Retinal pigment epithelial cell (primary cell): ENCODE data around the gene VWA8.

Experiments
- DNase-seq: peaks from one replicate; pipeline ENCODE4 v3.0.0-alpha.2; 2010; ENCODE audit warnings: low read depth
- H3K4me3 ChIP-seq: 2 replicates; pipeline ENCODE4 v1.5.1; 2011; ENCODE audit warnings: mild to moderate bottlenecking, low read length, control low read depth, moderate library complexity
- CTCF ChIP-seq: conservative IDR thresholded peaks from 2 replicates; pipeline ENCODE4 v1.5.1; 2011; ENCODE audit warnings: low read depth, low read length, control low read depth, inconsistent platforms

The VWA8 gene

DNA sequence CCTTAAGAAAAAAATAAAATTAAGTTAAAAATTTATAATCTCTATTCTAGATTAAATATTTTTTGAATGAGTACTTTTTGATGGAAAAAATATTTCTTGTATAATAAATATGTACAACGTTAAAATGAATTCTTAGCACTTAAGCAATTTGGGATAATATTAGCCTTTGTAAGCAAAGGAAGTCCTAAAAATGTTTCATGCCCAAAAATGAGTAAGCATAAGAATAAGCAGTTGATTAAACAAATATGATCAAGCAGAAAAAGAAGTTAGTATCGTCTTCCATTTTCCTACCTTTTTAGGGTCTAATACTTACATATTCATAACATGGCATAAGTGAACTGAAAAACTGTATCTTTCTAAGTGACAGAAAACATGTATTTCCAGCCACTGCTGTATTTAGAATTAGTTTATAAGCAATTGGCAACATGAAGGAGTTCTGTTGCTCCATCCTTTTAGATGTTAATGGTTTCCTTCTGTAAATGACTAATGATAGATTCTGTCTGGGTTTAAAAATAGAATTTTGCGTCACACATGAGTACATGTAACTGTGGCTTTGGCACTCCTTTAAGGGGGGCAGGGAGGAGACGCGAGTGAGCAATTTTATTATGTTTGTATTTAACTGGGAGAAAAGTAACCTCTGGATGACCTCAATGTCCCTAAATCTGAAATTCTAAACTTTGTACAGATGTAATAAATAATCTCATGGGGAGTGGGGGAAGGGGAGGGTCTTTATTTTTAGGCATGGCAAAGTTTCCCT lies 266.2 kb downstream of the VWA8 start:
- no peak for TF ChIP-seq CTCF
- peak; percentile 83 for DNase-seq

DNA sequence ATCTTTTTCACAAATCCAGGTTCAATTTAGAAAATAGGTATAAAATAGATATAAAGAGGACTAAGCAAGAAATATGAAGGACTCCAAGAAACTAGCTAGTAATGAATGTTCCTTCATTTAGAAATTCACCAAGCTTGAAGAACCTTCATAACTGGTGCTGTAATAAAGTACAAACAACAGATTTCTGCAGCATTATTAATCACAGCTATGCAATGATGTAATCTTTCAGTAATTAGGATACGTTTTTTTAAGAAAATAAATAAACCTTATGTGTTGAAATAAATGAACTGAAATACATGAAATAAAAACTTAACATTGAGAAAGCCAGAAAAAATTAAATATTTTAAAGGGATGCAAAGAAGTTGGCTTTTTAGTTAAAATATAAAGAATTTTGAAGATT lies 267.5 kb downstream of the VWA8 start:
- no peak for TF ChIP-seq CTCF
- no peak overlapping the region for H3K4me3 ChIP-seq
- no peak for DNase-seq

More for the DNA sequence above, 266.2 kb downstream of the VWA8 start:
- peak overlapping the region; percentile 1 for H3K4me3 ChIP-seq

GRCh38 chr13:41691274-41691673 lies 269.6 kb downstream of the VWA8 start:
- no peak for DNase-seq
- H3K4me3 ChIP-seq = no peak overlapping the region
- TF ChIP-seq CTCF = no peak

DNA sequence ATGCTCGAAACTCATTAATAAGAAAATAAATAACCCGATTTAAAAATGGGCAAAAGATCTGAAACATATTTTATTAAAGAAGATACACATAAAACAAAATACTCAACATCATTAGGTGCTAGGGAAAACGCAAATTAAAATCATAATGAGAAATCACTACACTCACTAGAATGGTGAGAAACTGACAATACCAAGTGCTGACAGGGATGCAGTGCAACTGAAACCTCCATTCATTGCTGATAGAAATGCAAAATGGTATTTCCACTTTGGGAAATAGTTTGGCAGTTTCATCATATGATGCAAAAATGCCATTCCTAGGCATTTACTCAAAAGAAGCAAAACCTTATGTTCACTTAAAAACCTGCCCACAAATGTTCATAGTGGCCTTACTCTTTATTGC lies 278.1 kb downstream of the VWA8 start:
- no peak for TF ChIP-seq CTCF
- DNase-seq = no peak
- H3K4me3 ChIP-seq = no peak overlapping the region

GRCh38 chr13:41682001-41682400 lies 278.9 kb downstream of the VWA8 start:
- DNase-seq = no peak
- TF ChIP-seq CTCF = no peak
- H3K4me3 ChIP-seq = no peak overlapping the region

DNA sequence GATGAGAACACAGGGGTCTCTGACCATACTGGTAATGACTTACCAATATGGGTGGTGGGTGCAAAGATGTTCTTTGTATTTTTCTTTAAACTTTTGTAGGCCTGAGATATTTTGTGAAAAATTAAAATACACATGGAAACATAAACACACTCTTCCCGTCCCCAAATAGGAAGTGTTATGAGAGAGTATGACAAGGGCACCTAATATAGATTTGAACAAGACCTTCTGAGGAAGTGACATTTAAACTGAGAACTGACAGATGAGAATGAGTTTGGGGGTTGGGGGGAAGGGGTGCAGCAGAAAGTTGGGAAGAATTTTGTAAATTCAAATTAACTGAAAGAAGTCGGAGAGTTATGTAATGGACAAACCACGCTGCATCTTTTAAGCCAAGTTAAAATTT lies 279.3 kb downstream of the VWA8 start:
- no peak for DNase-seq
- no peak overlapping the region for H3K4me3 ChIP-seq
- no peak for TF ChIP-seq CTCF

DNA sequence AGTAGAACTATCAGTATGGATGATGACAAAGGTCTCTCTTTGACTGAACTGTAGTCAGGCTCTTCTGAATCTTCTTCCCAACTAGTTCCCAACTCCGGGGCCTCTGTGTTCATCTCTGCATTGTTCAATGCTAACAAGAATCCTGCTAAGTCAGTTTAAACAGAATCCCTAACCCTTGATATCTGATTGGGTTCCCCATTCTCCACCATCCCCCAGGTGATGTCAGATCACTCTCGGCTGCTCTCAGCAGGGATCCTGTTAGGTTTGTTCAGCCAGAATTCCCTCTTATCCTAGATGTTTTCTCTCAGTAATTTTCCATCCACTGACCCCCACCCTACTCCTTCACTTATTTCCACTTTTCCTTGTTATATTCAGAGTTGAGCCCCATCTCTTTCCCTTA lies 280.0 kb downstream of the VWA8 start:
- TF ChIP-seq CTCF = no peak
- no peak for DNase-seq
- H3K4me3 ChIP-seq = no peak overlapping the region
